ENCODE measurements around the gene FPR3.

The FPR3 gene

GRCh38 chr19:51794885-51795490 is at the start of gene FPR3:
Gene FPR3 (plus strand): TSS chr19:51795157. CDS start chr19:51823749, 28,592 bp downstream.
- TF ChIP-seq, protein P1, sequence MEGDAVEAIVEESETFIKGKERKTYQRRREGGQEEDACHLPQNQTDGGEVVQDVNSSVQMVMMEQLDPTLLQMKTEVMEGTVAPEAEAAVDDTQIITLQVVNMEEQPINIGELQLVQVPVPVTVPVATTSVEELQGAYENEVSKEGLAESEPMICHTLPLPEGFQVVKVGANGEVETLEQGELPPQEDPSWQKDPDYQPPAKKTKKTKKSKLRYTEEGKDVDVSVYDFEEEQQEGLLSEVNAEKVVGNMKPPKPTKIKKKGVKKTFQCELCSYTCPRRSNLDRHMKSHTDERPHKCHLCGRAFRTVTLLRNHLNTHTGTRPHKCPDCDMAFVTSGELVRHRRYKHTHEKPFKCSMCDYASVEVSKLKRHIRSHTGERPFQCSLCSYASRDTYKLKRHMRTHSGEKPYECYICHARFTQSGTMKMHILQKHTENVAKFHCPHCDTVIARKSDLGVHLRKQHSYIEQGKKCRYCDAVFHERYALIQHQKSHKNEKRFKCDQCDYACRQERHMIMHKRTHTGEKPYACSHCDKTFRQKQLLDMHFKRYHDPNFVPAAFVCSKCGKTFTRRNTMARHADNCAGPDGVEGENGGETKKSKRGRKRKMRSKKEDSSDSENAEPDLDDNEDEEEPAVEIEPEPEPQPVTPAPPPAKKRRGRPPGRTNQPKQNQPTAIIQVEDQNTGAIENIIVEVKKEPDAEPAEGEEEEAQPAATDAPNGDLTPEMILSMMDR (conservative IDR thresholded peaks at IDR 0.05; ENCODE audit: control insufficient read depth, insufficient read depth, low read depth, low read length): no peak
- no peak for DNase-seq (ENCODE audit: low read depth)
- no peak within 1 kb of the TSS for H3K4me3 ChIP-seq (ENCODE audit: control insufficient read depth, low read depth, low read length)

DNA sequence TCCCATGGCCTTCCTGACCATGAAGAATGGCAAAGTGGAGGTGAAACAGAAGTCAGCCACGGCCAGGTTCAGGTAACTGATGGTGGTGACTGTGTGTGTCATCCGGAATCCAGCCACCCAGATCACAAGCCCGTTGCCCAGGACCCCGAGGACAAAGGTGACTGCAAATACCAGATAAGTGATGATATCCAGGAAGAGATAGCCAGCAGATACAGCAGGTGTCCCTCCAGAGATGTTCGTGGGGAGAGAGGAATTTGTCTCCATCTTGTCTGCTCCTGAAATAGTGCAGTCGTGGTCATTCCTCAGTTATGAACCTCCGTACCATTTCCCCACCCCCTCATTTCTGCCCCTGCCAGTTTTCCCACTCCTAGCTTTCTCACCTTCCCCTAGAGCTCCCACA is 48.2 kb upstream of the FPR3 start:
- TF ChIP-seq, protein P1 (conservative IDR thresholded peaks at IDR 0.05; ENCODE audit: control insufficient read depth, insufficient read depth, low read depth, low read length): no peak
- DNase-seq (ENCODE audit: low read depth): no peak
- no peak overlapping the region for H3K4me3 ChIP-seq (ENCODE audit: control insufficient read depth, low read depth, low read length)

DNA sequence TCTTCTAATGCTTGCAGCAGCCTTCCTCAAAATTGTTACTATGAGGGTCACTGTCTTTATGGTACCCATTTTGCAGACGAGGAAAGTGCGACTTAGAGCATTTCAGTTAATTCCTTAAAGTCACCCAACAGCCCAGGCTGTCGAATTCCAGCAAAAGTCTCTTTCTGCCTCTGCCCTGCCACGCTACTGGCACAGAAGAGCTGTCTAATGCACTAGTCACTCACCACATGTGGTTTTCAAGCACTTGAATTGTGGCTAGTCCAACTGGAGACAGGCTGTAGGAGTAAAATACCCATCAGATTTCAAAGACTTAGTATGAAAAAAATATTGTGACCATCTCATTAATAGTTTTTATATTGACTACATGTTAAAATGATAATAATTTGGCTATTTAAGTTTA is 45.0 kb upstream of the FPR3 start:
- peak; percentile 64 for DNase-seq (ENCODE audit: low read depth)
- TF ChIP-seq, protein P1 (conservative IDR thresholded peaks at IDR 0.05; ENCODE audit: control insufficient read depth, insufficient read depth, low read depth, low read length): no peak
- H3K4me3 ChIP-seq (ENCODE audit: control insufficient read depth, low read depth, low read length): no peak overlapping the region

- no peak overlapping the region for H3K4me3 ChIP-seq (ENCODE audit: control insufficient read depth, low read depth, low read length)
- peak; percentile 68 for DNase-seq (ENCODE audit: low read depth)
- TF ChIP-seq, protein P1 (conservative IDR thresholded peaks at IDR 0.05; ENCODE audit: control insufficient read depth, insufficient read depth, low read depth, low read length): no peak
These were observed 44.4 kb upstream of the FPR3 start for GRCh38 chr19:51750400-51751094.

DNA sequence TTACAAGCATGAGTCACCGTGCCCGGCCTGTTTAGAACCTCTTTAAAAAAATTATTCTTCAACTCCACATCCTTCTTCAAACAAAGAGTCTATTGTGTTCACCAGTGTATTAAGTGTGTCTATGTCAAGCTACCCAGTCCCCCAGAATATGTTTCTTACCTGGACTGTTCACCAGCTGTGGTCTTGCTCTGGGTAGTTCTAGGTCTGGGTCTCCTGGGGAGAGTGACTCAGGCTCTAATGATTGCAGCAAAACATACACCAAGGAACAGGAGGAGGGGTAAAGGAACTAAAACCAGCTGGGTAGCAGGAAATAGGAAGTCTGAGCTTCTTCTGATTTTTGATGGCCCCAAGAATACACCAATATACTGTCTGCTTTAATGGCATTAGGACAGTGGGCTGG is 43.3 kb upstream of the FPR3 start, which contains the start of gene FPR1:
Gene FPR1, minus strand, starts transcription at position 224 of the 400 bp plus-strand sequence. CDS start 4,884 bp downstream, outside the sequence.
- TF ChIP-seq, protein P1 (conservative IDR thresholded peaks at IDR 0.05; ENCODE audit: control insufficient read depth, insufficient read depth, low read depth, low read length): no peak
- no peak within 1 kb of the TSS for H3K4me3 ChIP-seq (ENCODE audit: control insufficient read depth, low read depth, low read length)
- DNase-seq (ENCODE audit: low read depth): peak; percentile 88

DNA sequence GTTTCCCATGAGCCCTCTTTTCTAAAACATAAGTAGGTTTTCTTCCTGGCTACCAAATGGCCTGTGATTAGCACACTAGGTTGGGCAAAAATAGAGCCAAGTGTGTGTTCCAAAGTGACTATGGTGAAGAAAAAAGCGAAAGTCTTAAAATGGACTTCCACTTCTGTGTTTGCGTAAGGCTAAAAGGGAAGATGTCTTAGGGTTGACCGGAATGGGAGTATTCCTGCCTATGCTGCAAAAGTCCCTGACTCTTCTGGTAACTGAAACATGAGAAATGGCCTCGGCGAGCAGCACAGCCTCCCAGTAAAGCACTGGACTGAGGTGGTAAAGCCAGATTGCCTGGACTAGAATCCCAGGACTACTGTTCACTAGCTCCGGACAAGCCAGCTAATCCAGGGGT is 40.8 kb upstream of the FPR3 start:
- H3K4me3 ChIP-seq (ENCODE audit: control insufficient read depth, low read depth, low read length): no peak overlapping the region
- TF ChIP-seq, protein P1 (conservative IDR thresholded peaks at IDR 0.05; ENCODE audit: control insufficient read depth, insufficient read depth, low read depth, low read length): no peak
- DNase-seq (ENCODE audit: low read depth): no peak

All from fibroblast of mammary gland (primary cell).